Psoas muscle (tissue), 8 donors: Measurements from ENCODE around the gene BSN. TPM values are rescaled to one million over a fixed set of nuclear protein-coding genes. Genes with fewer than 3 reads are reported as not detected.

Experiments
- ATAC-seq, 4 donors: fragments of 200-7000 bp; cut with Tn5 transposase; one replicate each; pipeline ENCODE4 v1.9.1; 2020; ENCODE audit warnings: moderate library complexity in 3 of 4, mild to moderate bottlenecking in 2 of 4
- DNase-seq, 2 donors: peaks; one replicate each; pipeline ENCODE4 v3.0.0-alpha.2; 2020
- H3K27ac ChIP-seq: fragments of 200-600 bp; one replicate; pipeline ENCODE4 v1.8.0; 2022
- H3K27me3 ChIP-seq, 3 donors: fragments of 200-600 bp in 1 of 3; one replicate each; pipeline versions ENCODE4 v1.6.1 to v1.8.0; 2013 to 2022; ENCODE audit warnings: low read length in 2 of 3, mild to moderate bottlenecking in 2 of 3, moderate library complexity in 1 of 3; ENCODE audit not compliant: insufficient read depth in 3 of 3
- H3K36me3 ChIP-seq, 2 donors: fragments of 200-600 bp in 1 of 2; one replicate each; pipeline versions ENCODE4 v1.6.1 to v1.8.0; 2013 to 2022; ENCODE audit warnings: low read depth in 1 of 2, mild to moderate bottlenecking in 1 of 2, moderate library complexity in 1 of 2; ENCODE audit not compliant: insufficient read depth in 1 of 2
- H3K4me1 ChIP-seq: fragments of 200-600 bp; one replicate; pipeline ENCODE4 v1.8.0; 2022
- H3K4me3 ChIP-seq: fragments of 200-600 bp; one replicate; pipeline ENCODE4 v1.8.0; 2022; ENCODE audit warnings: mild to moderate bottlenecking
- H3K9me3 ChIP-seq: fragments of 200-600 bp; one replicate; pipeline ENCODE4 v1.8.0; 2022
- CTCF ChIP-seq: fragments of 200-600 bp; IDR thresholded peaks from one replicate; pipeline ENCODE4 v1.8.0; 2022; ENCODE audit warnings: antibody characterized with exemption
- WGBS, 3 donors: extraction: QIAGEN DNeasy Blood & Tissue Kit; methylation state at CpG; one replicate each; pipeline versions ENCODE4 v1.1.6 to v1.1.7; 2013; 5-methylcytosine and 5-hydroxymethylcytosine counted together
- intact Hi-C, 2 donors: fragments of 100-400 bp; cut with DNase I; formaldehyde crosslinking; loops; one replicate each; pipeline versions ENCODE4 v1.11.0 to v1.14.2; 2022
- polyA plus RNA-seq, 3 donors: library from polyadenylated mRNA; stranded (reverse); fragments of 200-250 nt; gene quantifications; one replicate each; pipeline ENCODE4 v1.2.3, GENCODE V29; 2013
- total RNA-seq, 4 donors: library from RNA; stranded (reverse); fragmentation: NEBNext Ultra II Directional in 2 of 4; extraction: Animal tissue kit (Norgen Biotek cat#: 25700) in 2 of 4; gene quantifications; one replicate each; pipeline versions ENCODE4 v1.2.1 to v1.2.4, GENCODE V29; 2021 to 2023
- donor health status: healthy with polysubstance abuse.
- donor health status: DM: no; HTN: no; CAD: no; lungs with moderate emphysema.
- donor health status: Bipolar disorder and iron deficiency.
- donor health status: healthy.
- donor health status: DM: yes; HTN: yes; CAD: no.
- donor health status: DM: no; HTN: no; CAD: no.
- donor health status: DM: no; HTN: no; CAD: no.
- donor health status: DM: yes; HTN: yes; CAD: no.

Gene BSN
- total and polyA plus RNA-seq, 7 donors, result 0.08 to 0.95 (median 0.22) TPM

GRCh38 chr3:49703956-49704355 is 149.7 kb downstream of the BSN start:
- Histone ChIP-seq H3K9me3 (no peaks in the 10 kb centered on the region), H3K4me3 (no peak overlapping the region), H3K36me3 (peaks cover 0 to 98% of the 10 kb centered on the region in 2 donors), H3K4me1 (no peaks in the 10 kb centered on the region), H3K27me3 (no peaks in the 10 kb centered on the region), H3K27ac (no peak overlapping the region)
- no peak for ATAC-seq
- intact Hi-C loops, result loop anchor here in 1 of 2 donors (1.0 to 5.0 kb wide), 2 partner anchors 135 to 203 kb away; no protein-coding TSS in a partner anchor
- 90 to 93% (median 91%) methylated on average over 7 of the region's 7 CpGs for WGBS, 3 donors
- DNase-seq, result no peak
- TF ChIP-seq CTCF, result no peak

GRCh38 chr3:49704629-49705028 is 150.4 kb downstream of the BSN start:
- DNase-seq, result no peak
- intact Hi-C loops, result loop anchor here in 1 of 2 donors (5.0 kb wide), 1 partner anchor 203 kb away; no protein-coding TSS in a partner anchor
- no peaks in the 10 kb centered on the region for H3K4me1 ChIP-seq
- no peak overlapping the region for H3K4me3 ChIP-seq
- peaks cover 0 to 93% of the 10 kb centered on the region in 2 donors for H3K36me3 ChIP-seq
- no peaks in the 10 kb centered on the region for H3K9me3 ChIP-seq
- 81 to 90% (median 90%) methylated on average over 8 of the region's 8 CpGs for WGBS, 3 donors
- no peak for ATAC-seq
- no peak overlapping the region for H3K27ac ChIP-seq
- TF ChIP-seq CTCF, result no peak
- no peaks in the 10 kb centered on the region for H3K27me3 ChIP-seq

GRCh38 chr3:49705390-49705960 is 151.2 kb downstream of the BSN start:
- no peaks in the 10 kb centered on the region for H3K4me1 ChIP-seq
- WGBS, 3 donors, result 91 to 92% (median 92%) methylated on average over 16 to 17 of the region's 17 CpGs
- no peaks in the 10 kb centered on the region for H3K9me3 ChIP-seq
- no peaks in the 10 kb centered on the region for H3K27me3 ChIP-seq
- no peak for ATAC-seq
- TF ChIP-seq CTCF, result no peak
- H3K4me3 ChIP-seq, result no peak overlapping the region
- H3K27ac ChIP-seq, result no peak overlapping the region
- DNase-seq, result no peak
- intact Hi-C loops, result no loop called here
- peaks cover 0 to 89% of the 10 kb centered on the region in 2 donors for H3K36me3 ChIP-seq

GRCh38 chr3:49706456-49707112 is 152.3 kb downstream of the BSN start:
- no peaks in the 10 kb centered on the region for H3K9me3 ChIP-seq
- H3K36me3 ChIP-seq, result peaks cover 0 to 87% of the 10 kb centered on the region in 2 donors
- no peak overlapping the region for H3K27ac ChIP-seq
- no peaks in the 10 kb centered on the region for H3K27me3 ChIP-seq
- 64 to 86% (median 72%) methylated on average over 9 of the region's 9 CpGs for WGBS, 3 donors
- DNase-seq (peak in 1 of 2 donors; percentile 49), ATAC-seq (no peak)
- H3K4me1 ChIP-seq, result no peaks in the 10 kb centered on the region
- TF ChIP-seq CTCF, result no peak
- no peak overlapping the region for H3K4me3 ChIP-seq
- intact Hi-C loops, result no loop called here
